ENCODE measurements around the gene RAE1.
A peak's percentile ranks its signal among the peaks of the same experiment; 100 is the strongest.

The RAE1 gene

DNA sequence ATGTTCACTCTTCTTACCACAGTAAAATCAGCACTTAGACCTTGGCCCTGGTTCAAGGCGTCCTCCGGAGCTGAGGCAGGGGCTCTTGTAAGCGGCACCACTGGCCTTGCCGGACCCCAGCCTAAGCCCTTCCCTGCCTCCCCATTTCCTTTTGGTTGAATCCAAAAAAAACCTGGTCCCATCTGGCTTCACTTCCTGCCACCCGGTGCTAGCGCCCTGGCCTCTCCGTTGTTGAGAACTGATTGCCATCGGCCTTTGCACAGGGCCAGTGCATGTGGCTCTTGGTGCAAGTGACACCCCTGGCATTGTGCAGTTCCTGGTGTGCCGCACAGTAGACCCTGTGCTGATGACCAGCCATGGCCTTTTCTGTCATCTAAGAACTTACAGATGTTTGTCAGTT lies 21.1 kb downstream of the RAE1 start:
- no peak for DNase-seq (ENCODE audit: low spot score)

DNA sequence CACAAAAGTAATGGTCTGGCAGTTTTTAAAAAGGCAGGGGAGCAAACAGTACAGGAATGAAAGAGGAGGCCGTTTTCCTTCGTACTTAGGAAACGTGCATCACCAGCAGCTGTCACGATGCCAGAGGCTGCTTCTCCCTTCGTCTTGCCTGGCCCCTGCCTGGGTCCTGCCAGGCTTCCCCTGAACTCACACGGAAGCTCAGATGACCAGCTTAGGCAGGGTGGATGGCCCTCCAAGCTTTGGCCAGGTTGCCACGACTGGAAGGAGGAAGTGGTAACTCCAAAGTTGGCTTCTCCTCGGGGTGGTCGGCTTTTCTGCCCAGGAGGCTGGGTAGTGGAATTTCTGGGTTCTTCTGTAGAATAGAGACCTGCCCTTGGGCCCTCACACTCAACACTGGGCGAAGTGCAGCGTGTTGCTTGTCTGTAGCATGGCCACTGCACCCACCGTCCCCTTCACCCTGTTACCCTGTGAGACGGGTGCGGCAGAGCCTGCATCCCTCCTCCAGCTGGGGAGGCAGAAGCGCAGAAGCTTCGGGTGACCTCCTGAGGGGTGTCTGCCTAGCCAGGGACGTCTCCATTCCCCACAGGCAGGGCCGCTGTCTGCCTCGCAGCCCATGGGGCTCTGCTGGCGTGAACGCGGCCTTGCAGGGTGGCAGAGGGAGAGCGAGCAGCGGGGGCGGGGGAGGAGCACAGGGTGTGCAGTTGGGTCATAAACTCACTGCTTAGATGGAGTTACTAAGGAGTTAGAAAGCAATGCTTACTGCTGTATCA lies 21.7 kb downstream of the RAE1 start:
- DNase-seq (ENCODE audit: low spot score), result no peak

DNA sequence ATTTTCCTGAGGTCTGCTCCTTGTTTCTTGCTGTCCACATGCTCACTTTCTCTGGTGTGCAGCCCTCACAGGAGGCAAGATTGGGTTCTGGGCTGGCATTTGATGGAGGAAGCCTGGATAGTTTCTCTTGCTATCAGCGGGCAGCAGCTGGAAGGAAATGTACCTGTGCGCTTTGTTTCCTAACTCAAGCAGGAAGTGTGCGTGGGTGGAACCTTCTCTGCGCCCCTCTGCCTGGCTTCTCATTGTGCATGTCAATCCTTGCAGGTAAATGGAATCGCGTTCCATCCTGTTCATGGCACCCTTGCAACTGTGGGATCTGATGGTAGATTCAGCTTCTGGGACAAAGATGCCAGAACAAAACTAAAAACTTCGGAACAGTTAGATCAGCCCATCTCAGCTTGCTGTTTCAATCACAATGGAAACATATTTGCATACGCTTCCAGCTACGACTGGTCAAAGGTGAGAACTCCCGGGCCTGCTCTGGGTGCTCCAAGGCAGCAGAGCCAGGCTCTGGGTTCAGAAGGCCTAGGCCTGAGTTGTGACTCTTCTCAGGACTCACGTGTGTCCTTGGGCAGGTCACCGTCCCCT lies 23.4 kb downstream of the RAE1 start:
- DNase-seq (ENCODE audit: low spot score), result no peak

DNA sequence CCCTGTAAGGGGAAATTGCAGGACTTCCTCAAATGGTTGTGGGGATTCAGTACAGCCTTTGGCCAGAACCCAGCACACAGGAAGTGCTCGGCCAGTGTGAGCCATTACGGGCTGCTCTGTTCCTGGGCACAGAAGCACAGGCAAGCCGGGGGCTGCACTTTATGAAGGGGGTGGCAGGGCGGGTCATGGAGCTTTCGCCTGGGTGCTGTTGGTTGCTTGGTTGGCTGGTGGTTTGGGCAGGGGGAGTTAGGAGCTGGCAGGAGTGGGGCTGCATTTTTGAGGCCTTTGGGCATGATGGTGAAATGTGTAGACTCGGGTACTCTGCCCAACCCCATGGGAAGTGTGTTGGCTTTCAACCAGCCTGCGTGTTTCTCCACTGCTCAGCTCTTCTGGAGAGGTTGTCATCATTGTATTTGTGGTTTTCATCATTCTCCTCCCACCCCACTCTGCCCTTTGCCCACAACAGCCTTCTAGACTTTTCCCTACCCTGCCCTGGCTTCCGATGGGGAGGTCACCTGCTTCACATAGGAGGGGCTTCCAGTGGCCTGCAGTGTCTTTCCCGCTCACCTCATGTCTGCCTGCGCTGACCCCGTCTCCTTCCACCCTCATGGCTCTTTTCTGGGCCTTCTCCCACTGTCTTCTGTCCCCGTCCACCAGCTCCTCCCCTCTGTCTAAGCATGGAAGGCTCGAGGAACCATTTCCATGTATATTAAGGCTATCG lies 24.0 kb downstream of the RAE1 start:
- no peak for DNase-seq (ENCODE audit: low spot score)

DNA sequence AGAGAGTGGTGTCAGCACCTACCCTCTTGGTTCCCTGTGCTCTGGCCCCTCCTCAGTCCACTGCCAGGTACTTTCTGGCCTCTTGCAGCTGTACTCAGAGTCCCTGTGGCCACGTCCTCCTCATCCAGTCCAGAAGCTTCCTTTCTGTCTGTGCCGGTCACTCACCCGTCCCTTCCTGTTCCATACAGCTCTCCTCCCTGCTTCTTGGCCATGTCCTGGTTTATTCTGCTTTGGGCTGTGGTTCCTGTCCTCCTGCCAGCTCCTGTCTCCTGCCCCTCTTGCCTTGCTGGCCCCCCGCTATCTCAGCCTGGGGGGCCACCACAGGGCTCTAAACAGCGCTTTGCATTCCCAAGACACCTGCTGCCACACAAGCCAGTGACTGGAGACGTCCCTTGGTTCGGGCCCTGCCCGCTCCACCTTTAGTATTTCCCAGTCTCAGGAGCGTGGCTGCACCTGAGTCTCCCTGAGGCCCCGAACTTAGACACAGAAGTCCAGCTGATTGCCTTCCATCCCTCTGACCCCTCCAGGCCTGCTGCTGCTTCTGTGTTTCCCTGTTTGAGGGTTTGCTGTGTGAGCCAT lies 24.7 kb downstream of the RAE1 start:
- DNase-seq (ENCODE audit: low spot score), result no peak

DNA sequence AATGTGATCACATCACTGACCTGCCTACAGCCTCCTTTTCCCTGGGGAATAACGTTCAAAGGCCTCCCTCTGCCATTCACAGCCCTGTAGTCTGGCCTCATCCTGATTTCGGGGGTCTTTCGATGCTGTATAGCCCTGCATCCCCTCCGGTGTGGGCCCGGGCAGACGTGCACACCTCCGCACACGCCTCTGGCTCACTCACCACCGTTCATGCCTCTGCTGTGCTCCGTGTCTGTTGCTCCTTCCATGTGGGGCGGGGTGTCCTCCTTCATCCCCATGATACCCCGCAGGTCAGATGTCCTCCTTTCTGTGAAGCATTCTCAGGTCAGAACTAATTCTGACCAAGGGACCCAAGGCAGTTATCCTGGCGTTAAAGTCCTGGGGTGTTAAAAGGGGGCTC lies 26.3 kb downstream of the RAE1 start:
- DNase-seq (ENCODE audit: low spot score), result no peak

DNA sequence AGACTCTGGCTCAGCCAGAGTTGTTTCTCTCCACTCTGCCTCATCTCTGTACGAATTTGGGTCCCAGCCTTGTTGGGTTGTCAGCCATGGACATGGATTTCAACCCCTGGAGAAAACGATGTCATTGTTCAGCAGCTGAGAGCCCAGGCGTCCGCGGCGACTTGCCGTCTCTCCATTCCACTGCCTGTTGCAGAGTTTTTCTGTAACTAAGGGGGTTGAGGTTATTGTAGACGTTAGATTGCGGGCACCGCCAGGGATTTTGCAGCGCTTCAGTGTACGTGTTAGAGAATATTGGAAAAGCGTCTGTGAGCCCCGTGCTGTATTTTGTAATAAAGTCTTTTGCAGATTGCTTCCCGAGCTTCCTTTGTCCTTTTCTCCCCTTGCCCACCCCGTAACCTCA lies 27.1 kb downstream of the RAE1 start:
- DNase-seq (ENCODE audit: low spot score), result no peak

DNA sequence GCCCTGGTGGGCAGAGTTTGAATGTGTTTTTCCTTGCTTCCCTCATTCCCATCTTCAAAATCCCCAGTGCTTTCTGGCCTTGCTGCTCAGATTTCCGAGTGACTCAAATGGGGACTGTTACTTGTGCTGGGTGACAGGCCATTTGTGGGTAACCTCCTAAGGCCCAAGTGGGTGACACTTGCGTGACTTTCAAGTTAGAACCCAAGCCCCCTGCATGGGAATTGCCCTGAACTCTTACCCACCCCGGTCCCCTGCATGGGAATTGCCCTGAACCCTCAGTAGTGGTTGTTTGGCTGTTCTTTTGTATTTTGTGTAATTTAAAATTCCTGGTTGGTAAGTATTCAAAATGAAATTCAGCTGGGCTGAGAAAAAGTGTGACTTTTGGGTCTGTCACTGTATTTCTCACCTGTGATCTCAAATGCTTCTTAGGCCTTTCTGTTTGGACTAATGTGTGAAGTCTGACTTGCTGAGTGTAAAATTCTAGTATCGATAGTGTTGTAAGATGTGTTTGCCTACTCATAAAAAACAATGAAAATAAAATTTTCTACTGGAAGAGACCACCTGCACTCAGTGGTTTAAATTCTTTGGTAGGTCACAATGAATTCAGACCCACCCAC lies 27.7 kb downstream of the RAE1 start:
- DNase-seq (ENCODE audit: low spot score), result no peak

DNA sequence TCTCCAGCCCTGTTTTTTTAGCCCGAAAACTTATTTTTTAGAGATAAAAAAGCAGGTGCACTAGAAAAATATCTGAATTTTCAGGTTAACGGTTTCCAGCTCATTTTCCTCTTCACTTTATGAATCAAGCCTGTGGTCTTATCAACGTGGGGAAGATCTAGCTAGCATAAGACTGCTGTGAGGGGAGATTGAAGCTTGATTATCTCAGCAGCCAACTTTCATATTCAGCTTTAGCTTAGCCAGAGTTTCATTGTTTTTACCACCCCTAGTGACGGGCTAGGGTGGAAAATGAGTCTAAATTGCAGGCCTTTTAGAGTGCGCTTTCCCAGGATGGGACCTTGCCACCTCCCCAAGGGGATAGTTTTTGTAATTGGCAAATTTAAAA lies 28.2 kb downstream of the RAE1 start:
- no peak for DNase-seq (ENCODE audit: low spot score)

DNA sequence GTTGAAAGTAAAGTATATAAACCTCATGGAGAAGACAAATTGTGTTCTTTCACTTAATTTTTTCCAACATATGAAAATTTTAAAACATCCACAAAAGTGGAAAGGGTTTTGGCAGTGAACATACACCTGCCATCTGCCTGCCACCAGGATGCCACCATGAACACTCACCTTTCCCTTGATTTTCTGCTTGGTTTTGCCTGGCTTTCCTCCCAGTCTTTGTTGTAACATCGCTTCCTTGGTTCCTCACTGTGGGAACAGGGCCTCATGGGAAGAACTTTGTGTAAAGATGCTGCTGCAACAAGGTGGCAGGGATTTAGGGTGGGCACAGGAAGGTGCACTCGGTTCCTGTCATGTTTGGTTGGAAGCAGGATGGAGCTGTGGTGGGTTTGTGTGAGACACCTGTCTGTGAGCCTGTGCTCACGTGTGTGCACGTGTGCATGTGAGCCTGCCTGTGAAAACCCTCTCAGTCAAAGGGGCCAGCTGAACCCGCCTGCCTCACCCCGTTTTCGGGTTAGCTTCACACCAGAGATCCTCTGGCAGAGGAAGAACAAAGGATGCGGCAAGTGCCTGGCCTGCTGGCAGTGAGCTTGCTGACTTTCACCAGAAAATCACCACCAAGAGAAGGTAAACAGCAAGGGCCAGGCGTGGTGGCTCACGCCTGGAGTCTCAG lies 29.2 kb downstream of the RAE1 start:
- no peak for DNase-seq (ENCODE audit: low spot score)

DNA sequence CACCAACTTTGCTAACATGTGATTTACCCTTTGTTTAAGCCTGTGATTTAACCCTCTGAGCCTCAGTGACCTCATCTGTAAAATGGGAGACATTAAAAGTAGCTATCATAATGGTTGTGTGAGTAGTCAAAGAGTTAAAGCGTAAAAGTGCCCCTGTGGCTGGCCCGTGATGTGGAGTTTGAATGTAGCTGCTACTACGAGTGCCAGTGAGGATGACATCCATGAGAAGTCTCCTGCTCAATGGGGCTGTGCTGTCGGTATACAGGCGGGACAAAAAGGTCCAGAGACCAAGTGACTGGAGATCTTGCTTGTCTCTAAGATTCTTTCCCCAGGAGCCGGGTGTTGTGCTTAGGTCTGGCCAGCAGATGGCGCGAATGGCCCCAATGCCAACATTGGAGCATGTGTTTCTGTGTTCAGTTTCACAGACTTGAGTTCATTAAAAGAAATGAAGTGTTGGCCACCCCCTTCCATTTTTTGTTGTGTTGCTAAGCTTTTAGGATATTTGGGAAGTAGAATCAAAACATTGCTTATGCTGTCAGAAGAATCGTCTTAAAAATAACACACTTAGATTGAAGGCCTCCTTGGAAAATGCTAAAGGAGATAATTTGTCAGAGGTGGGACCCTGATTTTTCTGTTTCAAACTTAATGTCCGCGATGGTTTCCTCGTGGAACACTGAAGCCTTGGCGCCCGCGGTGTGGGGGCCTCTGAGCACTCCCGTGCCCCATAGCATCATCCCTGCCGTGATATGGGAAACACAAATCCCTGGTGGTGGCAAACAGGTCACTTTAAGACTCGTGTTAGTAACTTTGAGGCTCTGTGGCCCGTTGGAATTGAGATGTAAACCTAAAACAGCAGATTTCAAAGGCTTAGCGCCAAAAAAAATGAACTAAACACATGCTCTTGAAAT lies 30.8 kb downstream of the RAE1 start:
- peak; percentile 92 for DNase-seq (ENCODE audit: low spot score)

DNA sequence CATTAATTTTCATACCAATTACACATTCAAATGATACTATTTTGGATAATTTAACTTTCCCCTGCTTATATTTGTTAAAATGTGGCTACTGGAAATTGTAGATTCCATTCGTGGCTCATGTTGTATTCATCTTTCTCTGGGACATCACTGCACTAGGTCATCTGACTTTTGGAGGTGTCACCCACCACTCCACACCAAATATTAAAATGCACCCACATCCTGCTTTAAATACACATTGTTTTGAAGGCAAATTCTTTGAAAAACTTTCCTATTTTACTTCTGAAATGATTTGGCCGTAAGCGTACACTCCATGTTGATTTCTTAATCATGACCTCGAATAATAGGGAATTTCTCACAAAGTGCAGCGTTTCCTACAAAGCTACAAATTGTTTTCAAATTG lies 31.5 kb downstream of the RAE1 start:
- no peak for DNase-seq (ENCODE audit: low spot score)

DNA sequence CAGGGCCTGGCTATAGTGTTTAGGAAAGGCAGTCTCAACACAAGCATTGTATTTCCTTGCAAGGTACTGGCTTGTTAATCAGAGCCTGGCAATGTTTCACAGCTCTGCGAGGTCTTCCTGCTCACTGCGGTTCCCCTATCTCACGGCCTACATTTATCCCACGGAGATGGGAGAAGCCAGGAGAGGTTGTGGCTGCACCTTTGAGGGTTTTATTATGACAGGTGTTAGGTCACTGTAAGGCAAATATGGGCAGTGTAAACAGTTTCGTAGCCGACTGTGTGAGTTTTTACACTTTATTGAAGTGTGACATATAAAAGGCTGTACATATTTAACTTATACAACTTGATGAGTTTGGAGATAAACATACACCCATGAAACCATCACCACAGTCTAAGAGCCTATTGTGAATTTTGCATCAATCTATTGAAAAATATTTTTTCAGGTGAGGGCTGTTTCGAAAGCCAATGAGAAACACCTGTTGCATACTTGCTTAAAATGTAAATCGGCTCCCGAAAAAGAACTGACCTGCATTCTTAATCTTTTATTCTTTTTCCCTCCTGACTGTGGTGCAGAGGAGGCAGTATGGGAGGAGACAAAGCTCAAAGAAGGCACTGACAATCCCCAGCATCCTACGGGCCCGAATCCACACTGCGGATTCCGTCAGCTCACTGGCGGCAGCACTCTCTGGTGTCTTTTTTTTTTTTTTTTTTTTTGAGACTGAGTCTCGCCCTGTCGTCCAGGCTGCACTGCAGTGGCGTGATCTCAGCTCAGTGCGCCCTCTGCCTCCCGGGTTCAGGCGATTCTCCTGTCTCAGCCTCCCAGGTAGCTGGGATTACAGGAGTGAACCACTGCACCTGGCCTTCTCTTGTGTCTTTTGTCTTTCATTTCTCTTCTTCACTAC lies 32.6 kb downstream of the RAE1 start:
- DNase-seq (ENCODE audit: low spot score), result no peak

DNA sequence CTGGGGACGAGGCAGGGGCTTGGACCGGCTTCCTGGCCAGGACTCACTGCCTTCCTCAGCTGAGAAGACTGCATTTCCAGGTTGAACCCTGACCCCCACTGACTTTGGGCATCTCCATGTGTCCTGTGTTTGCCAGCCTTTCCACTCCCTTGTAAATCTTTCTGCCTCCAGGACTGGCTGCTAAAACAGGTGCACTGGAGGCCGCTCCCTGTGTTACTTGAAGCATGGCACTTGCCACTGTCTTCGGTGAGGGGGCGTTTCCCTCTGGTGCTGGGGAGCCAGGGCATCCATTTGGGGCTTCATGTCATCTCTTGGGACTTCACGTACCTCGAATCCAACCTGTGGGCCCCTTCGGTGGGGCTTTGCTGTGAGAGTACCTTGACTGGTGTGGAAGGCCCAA lies 33.4 kb downstream of the RAE1 start:
- DNase-seq (ENCODE audit: low spot score), result no peak

DNA sequence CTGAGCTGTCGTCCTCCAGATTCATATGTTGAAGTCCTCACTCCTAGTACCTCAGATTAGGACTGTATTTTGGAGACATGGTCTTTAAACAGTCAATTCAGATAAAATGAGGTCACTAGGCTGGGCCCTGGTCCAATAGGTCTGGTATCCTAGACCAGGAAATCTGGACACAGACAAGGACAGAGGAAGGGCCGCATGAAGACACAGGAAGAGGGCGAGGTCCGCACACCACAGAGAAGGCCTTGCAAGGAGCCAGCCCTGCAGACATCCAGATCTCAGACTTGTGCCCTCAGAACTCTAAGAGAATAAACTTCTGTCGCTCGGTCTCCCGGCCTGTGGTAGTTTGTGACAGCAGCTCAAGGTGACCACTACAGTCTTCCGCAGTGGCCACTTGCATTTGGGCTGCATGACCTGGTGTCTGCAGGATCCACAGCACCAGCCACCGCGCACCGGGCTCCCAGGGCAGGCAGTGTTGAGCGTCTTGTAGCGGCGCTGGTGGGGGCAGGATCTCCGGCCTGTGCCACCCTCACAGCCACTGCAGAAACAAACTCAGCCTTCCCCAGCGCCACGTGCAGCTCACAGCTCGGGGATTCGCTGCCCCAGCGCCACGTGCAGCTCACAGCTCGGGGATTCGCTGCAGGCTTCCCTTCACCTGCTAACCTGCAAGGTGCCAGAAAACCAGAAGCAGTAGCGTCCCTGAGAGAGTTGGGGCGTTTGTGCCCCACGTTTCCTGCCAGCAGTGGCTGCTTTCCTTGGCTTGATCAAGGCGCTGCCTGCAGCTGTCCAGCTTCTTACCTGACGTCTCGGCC lies 34.1 kb downstream of the RAE1 start:
- DNase-seq (ENCODE audit: low spot score), result no peak

DNA sequence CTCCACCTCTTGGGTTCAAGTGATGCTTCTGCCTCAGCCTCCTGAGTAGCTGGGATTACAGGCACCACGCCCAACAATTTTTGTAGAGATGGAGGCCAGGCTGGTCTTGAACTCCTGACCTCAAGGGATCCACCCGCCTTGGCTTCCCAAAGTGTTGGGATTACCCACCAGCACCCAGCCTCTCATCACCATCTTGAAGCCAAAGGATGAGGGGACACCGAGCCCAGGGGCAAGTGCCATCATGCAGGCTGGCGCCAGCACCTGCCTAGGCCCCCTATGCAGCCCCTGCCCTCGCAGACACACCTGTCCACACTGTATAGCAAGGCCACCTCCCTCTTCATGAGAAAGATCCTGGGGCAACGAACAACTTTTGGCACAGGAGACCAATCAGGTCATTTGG lies 34.9 kb downstream of the RAE1 start:
- no peak for DNase-seq (ENCODE audit: low spot score)

DNA sequence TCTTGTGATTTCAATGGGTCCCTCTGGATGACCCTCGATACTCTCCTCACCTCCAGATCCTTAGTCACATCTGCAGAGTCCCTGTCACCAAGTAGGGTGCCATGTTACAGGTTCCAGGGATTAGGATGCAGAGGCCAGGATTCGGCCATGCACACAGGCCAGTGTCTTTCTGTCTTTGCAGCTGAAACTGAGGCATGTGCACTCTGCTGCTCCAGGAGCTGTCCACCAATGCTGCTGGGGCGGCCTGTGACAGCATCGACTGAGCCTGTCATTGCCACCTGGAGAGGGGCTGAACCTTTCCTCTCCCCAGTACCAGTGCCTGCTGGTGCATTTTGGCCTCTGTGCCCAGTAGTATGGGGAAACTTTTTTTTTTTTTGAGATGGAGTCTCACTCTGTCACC lies 35.7 kb downstream of the RAE1 start:
- no peak for DNase-seq (ENCODE audit: low spot score)

DNA sequence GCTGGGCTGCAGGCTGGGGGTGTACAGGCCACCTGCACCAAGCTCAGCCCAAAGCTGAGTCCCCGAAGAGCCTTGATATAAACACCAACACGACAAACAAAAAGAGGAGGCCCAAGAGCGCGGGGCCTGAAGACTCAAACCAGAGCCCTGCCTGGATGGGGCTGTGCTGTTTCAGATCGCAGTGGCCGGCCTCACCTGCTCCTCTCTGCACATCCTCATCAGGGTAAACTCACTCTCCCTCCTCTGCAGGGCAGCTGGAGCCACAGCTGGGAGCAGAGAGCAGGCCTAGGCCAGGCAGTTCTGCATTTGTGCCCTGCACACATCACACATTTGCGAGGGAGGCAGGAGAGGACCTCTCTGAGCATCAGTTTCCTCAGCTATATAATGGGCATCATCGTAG lies 36.4 kb downstream of the RAE1 start:
- no peak for DNase-seq (ENCODE audit: low spot score)

DNA sequence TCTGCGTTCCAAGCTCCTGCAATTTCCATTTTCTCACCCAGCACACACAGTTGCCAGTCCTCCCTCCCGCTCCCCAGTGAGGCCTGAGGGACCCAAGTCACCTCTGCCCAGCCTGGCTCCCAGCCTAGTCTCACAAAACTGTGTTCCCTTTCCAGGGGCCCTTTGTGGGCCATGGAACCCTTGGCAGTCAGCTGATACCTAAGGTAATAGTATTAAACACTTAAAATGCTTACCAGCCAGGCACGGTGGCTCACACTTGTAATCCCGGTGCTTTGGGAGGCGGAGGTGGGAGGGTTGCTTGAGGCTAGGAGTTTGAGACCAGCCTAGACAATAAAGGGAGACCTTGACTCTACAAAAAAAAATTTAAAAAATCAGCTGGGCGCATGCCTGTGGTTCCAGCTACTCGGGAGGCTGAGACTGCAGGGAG lies 36.9 kb downstream of the RAE1 start:
- DNase-seq (ENCODE audit: low spot score), result no peak
